NCI-H226 (cell line): Measurements from ENCODE around the gene SERPINH1.
"Not testable (repeated sequence)": the region's sequence is repeated elsewhere in the genome, so short reads cannot be mapped to it uniquely, and the experiment has no call there.

Experiments used
- DNase-seq: peaks from one replicate; pipeline ENCODE4 v3.0.0-alpha.2; 2015

Gene SERPINH1

DNA sequence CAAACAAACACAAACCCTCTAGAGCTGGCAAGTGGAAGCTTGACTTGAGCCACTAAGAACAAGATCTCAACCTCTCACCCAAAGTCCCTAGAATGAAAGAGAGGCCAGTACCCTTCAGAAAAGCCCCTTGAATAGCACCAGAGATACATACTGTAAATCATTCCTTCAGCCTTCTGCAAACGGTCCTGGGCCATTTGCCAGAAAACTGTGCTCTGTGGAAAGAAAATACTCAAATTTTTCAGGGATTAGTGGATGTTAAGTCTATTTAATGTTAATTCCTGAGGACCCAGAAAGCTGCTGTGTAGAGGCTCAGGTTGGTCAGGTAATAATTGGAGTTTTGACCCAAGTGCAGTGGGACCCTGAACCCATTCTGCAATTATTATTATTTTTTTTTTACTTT lies 16.9 kb downstream of the SERPINH1 start:
- DNase-seq = no peak

GRCh38 chr11:75579841-75580240 lies 17.8 kb downstream of the SERPINH1 start:
- no peak for DNase-seq

- no peak for DNase-seq
These were observed 20.4 kb downstream of the SERPINH1 start for GRCh38 chr11:75582506-75582894.

- peak; percentile 77 for DNase-seq
These were observed 21.1 kb downstream of the SERPINH1 start for GRCh38 chr11:75582895-75583717.

- DNase-seq = no peak
These were observed 21.9 kb downstream of the SERPINH1 start for GRCh38 chr11:75583718-75584658.

GRCh38 chr11:75584659-75585292 lies 22.7 kb downstream of the SERPINH1 start:
- DNase-seq = not testable (repeated sequence)

DNA sequence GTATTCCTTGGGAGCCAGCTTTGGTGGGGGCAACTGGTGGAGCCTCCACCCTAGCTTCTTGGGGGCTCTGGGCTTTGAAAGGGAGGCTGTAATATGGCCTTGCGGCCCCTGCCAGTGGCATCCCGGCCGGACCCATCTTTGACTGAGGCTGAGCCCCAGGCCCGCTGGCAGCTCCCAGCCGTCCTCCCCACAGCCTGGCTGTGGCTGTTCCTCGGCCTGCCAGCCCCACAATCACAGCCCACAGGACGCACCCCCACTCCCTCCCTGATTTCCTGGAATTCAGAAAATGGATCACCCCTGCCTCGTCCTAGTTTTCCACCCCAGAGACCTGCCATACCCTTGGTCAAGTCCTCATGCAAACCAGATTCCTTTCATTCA lies 23.2 kb downstream of the SERPINH1 start:
- no peak for DNase-seq

- no peak for DNase-seq
These were observed 24.3 kb downstream of the SERPINH1 start for GRCh38 chr11:75586395-75586794.

DNA sequence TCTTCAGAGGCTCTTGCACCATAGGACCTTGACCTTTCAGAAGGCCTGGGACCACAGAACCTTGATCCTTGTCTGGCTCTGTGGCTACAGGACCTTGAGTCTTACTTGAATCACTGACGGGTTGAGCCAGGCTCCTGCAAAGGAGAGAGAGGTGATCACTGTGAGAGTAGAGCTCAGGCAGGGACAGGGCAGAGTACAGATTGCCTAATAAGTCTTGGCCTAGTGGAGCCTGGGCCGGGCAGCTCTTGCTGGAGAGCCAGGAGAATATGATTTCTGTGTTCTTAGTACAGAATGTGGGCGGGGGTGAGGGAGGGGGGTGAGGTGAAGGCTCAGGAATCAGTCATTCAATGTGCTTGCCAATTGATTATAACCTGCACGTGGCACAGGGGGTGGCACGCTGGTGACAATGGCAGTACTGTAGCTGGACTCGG lies 26.0 kb downstream of the SERPINH1 start:
- DNase-seq = no peak

DNA sequence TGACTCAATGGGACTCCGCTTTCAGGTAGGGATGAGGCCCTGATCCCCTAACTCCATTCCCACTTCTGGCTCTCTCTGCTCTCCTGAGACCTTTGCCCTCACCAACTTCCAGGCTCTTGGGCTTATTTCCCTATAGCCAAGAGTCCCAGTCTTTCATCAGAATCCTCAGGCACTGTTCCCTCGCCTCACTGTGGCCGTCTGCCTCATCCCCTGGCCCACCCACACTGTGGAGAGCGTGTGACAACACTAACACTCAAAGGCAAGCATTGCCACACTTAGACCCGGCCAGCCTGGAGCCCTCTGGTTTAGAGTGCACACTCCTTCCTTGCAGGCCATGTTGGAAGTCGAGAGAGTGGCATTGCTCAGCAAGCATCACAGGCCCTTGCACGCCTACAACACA lies 27.0 kb downstream of the SERPINH1 start:
- no peak for DNase-seq

DNA sequence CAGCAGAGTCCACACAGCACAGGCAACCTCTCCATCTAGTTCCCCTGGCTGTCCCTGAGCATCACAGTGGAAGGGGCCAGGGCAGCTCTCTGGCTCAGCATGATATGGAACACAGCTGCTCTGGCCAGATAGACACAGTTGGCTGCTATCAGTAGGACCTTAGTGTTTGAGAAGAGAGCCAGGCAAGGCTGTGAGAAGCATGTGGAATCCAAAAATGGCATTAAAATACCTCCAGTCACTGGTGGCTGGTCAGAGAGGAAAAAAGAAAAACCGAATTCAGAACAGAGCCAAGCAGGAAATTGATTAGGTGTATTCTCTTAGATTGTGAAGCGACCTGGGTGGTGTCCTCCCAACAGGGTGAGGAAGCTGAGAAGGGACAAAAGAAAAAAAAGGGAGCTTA lies 27.9 kb downstream of the SERPINH1 start:
- DNase-seq = no peak

DNA sequence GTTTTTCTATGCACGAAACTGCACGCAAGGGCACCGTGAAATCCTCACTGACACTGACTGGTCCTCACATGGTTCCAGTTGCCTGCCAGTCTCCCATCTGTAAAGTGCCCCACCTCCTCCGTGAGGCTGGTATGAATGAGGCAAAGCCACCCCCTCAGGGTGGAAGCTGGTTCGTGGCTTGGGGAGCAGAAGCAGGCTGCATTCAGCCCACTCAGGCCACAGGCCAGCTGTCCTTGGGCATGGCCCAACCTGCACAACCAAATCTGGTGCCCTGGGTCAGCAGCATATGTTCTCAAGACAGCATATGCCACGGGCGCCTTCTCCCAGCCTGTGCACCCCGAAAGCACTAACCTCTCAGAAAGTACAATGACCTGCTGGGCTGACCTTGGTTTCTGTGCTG lies 29.3 kb downstream of the SERPINH1 start:
- no peak for DNase-seq

DNA sequence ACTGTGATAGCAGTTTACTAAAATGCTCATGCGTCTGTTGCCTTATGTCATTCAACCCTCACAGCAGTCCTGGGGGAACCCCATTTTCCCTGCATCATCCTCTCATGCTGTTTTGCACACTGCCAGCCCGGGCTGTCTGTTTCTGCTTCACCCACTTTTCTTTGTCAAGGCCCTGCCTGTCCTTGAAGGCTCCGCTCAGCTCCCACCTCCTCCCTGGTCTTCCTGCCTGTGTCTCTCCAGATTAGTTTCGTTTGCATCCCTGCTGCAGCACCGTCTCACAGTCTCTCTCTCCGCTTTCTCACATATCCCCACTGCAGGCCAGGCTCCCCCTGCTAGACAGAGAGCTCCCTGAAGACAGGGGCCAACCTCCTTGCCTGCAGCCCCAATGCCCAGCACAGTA lies 29.9 kb downstream of the SERPINH1 start:
- DNase-seq = no peak

DNA sequence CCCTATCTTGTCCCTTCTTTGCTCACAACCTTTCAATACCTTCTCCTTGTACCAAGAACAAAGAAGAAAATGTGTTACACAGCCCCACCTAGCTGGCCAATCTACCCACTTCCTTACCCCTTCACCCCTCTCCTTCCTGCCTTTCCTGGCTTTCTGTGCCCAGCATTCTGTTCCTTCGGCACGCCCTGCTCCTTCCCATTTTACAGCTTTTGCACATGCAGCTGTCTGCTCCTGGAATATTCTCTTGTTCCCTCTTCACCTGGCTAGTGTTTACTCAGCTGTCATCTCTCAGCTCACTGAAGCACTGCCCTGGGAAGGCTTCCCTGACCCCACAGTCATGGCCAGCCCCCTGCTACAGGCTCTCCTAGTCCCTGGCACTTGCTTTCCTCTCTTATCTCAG lies 30.7 kb downstream of the SERPINH1 start:
- no peak for DNase-seq

- no peak for DNase-seq
These were observed 31.3 kb downstream of the SERPINH1 start for GRCh38 chr11:75593286-75593915.

DNA sequence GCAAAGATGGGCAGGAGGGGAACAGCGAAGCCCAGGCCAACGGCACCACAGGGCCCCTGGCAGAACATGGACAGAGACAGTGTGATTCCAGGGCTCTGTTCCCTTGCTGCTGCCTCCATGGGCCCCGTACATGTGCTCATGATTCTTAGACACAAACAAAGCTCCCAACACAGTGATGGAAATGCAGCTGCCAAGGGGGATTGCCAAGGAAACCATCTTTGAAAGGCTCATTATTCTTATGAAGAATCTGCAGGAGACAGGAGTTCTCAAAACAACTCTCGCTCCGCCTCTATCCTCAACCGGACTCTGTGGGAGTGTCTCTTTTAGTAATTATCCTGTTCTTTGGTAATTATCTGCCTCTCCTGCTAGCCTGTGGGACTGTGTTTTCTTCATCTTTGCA lies 32.2 kb downstream of the SERPINH1 start:
- DNase-seq = no peak

DNA sequence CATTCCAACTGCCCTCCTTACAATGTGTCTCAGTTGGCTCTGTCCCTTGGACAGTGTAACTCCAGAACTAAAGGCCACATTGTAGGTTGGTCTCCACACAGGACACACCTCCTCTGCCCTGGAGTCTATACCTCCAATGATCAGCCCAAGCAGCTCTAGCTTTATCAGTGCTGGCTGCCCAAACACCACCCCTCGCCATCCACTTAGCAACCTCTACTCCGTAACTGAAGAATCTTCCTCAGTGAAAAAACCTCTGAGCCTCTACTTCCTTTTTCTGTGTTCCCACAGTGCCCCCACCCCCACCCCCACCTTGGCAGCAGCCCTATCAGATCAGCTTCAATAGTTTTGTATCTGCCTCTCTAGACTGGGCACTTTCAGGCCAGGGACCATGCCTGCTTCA lies 33.4 kb downstream of the SERPINH1 start:
- DNase-seq = no peak

DNA sequence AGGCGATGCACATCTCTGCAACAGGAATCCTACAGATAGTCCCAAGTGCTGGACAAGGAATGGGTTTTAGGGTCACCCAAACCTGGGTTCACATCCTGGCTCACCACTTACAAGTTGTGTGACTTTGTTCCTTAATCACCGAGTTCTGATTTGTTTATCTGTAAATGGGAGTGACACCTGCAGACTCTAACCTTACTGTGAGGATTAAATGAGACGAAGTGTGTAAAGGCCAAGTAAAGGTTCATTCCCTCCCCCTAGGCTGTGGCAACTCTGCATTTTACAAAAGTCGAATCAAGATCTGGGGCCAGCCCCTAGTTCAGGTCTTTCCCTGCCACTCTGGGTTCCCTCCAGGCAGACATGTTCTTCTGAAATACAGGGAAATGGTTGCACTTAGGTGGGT lies 34.9 kb downstream of the SERPINH1 start:
- no peak for DNase-seq

GRCh38 chr11:75597636-75598035 lies 35.6 kb downstream of the SERPINH1 start:
- DNase-seq = no peak

GRCh38 chr11:75598264-75598663 lies 36.2 kb downstream of the SERPINH1 start:
- DNase-seq = no peak

DNA sequence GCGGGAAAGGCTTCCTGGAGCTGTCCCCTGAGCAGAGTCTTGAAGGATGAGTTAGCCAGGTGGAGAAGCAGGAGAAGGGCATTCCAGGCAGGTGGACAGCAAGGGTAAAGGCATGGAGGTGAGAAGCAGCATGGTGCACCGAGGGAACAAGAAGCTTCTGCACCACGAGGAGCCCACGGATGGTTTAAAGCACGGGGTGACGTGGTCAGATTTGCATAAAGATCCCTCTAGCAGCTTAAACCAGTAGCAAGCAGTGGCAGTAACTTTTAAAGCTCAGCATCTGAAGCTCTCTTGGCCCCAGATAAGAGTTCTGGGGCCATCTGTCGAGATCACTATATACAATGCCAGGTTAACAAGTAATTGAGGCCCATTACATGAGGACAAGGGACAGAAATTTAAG lies 36.8 kb downstream of the SERPINH1 start:
- DNase-seq = no peak

DNA sequence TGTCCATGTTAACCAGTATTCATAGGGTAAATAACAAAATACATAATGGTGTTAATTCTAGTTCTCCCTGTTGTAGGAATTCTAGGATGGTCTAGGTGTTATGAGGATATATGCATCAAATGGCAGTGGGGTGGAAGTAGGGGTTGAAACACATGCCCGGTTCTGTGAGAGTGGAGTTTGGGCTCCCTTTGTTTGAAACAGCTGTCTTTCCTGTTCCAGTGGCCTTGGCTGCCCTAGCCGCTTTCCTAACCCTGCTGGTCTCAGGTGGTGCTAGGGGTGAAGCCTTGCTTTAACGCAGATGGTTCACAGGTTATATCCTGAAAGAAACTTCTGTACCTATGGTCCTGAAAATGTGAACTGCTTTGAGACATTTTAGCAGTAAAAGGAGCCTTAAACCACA lies 38.3 kb downstream of the SERPINH1 start:
- DNase-seq = no peak

- no peak for DNase-seq
These were observed 39.4 kb downstream of the SERPINH1 start for GRCh38 chr11:75601494-75601893.
